Epithelial cell of esophagus (primary cell): ENCODE results near the gene ST6GALNAC2.
A peak's percentile ranks its signal among the peaks of the same experiment; 100 is the strongest.

Experiments used
- DNase-seq: peaks from one replicate; pipeline ENCODE4 v3.0.0; 2010; ENCODE audit warnings: low read depth
- H3K4me3 ChIP-seq: 2 replicates; pipeline ENCODE4 v1.5.1; 2011; ENCODE audit warnings: mild to moderate bottlenecking, low read length, control low read depth
- TF ChIP-seq, protein P1 (sequence below): IDR thresholded peaks from 2 replicates; pipeline ENCODE4 v1.5.1; 2011; ENCODE audit warnings: low read depth, mild to moderate bottlenecking, low read length, control low read depth, inconsistent platforms; ENCODE audit not compliant: insufficient read depth; ENCODE audit errors: missing control alignments

ST6GALNAC2 gene

DNA sequence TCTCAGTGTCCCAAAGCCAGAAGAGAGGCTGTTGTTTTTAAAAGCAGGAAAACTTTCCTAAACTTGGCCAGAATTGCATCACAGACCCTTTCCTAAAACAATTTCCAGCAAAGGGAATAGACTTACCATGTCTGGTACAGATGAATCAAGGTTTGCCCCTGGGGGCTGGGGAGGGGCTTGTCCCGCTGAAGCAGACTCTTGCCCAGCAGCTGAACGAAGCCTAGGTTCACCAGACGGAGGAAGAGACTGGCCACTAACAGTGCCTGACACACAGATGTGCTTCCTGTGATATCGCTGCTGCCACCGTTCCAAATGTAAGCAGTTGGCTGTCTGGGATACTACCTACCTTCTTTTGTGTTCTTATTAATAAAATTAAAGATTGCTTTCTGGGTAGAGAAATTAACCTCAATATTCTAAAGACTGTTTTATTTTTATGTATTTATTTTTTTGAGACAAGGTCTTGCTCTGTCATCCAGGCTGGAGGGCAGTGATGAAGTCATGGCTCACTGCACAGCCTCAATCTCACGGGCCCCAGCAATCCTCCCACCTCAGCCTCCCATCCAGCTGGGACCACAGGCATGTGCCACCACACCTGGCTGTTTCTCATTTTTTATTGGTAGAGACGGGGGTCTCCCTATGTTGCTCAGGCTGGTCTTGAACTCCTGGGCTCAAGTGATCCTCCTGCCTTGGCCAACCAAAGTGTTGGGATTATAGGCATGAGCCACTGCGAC lies 32.3 kb downstream of the ST6GALNAC2 start:
- TF ChIP-seq, protein P1, sequence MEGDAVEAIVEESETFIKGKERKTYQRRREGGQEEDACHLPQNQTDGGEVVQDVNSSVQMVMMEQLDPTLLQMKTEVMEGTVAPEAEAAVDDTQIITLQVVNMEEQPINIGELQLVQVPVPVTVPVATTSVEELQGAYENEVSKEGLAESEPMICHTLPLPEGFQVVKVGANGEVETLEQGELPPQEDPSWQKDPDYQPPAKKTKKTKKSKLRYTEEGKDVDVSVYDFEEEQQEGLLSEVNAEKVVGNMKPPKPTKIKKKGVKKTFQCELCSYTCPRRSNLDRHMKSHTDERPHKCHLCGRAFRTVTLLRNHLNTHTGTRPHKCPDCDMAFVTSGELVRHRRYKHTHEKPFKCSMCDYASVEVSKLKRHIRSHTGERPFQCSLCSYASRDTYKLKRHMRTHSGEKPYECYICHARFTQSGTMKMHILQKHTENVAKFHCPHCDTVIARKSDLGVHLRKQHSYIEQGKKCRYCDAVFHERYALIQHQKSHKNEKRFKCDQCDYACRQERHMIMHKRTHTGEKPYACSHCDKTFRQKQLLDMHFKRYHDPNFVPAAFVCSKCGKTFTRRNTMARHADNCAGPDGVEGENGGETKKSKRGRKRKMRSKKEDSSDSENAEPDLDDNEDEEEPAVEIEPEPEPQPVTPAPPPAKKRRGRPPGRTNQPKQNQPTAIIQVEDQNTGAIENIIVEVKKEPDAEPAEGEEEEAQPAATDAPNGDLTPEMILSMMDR: no peak
- H3K4me3 ChIP-seq: no peak overlapping the region
- DNase-seq: no peak

DNA sequence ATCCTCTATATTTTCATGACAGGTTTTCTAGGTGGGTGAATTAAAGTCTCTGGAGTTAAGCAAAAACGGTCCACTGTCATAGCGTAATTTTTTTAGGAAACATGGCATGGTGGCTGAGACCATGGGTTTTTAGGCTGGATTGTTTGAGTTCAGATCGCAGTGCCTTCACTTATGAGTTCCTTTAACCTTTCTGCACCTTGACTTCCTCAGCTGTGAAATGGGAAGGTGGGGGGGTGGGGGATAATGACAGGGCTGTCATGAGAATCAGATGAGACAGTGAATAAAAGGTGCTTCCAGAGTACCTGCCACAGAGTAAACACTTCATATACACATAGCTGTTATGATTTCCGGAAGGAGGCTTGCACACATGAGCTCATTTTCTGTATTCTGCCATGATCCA lies 34.0 kb downstream of the ST6GALNAC2 start:
- no peak overlapping the region for H3K4me3 ChIP-seq
- no peak for DNase-seq
- TF ChIP-seq, protein P1: no peak

DNA sequence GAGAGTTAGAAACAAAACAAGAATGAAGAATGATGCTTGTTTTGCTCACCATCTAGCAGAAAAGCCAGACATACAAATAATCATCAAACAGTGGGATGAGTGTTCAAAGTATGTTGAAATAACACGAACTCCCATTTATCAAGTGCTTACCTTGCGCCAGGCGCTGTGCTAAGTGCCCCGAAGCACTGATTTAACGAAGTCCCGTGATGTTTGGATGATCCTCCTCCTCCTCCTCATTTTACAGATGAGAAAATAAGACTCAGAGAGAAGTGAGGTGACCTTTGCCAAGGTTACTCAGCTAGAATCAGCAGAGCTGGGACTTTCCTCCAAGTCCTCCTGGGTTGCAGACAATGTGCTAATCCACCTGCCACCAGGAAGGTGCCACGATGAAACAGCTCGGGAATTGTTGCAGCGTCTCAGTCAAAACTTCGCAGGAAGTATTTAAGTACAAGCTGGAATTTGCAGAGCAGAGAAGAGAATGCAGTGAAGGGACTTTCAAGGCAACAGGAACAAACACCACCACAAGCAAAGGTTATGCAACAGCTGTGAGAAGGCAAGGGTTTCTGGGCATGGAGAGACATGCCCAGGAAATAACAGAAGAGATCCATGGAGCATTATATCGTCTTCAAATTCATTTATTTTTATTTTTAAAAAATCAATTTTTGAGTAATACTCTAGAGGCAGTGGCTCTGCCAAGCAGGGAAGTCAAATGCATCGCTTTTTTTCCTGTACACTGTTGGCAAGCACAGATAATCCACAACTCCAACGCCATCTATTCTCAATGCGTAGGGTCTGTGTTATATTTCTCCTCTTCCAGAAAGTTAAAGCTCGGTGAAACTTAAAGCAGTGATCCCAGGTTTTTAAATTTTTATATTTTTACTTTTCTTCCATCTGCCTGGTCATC lies 34.7 kb downstream of the ST6GALNAC2 start:
- TF ChIP-seq, protein P1: no peak
- peak overlapping the region; percentile 45 for H3K4me3 ChIP-seq
- peak; percentile 95 for DNase-seq

DNA sequence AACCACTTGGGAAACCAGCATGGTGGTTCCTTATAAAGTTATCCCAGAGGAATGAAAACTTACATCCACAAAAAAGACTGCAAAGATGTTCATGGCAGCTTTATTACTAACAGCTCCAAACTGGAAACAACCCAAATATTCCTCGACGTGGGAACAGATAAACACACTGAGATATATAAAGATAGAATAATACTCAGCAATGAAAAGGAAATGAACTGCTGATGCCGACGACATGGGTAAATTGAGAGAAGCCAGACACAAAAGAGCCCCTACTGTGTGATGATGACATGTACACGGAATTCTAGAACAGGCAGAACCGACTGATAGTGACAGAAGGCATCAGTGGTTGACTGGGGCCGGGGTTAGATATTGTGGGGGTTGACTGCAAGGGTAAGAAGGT lies 36.1 kb downstream of the ST6GALNAC2 start:
- no peak for DNase-seq
- H3K4me3 ChIP-seq: peak overlapping the region; percentile 45
- TF ChIP-seq, protein P1: no peak

DNA sequence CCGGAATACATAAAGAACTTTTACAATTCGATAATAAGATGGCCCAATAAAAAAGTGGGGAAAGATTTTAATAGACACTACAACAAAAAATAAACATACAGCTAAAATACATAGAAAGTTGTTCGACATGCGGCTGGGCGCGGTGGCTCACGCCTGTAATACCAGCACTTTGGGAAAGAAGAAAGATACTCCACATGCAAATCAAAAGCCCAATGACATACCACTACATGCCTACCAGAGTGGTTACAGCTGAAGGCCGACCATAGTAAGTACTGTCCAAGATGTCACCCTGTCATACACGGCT lies 36.5 kb downstream of the ST6GALNAC2 start:
- TF ChIP-seq, protein P1: no peak

DNA sequence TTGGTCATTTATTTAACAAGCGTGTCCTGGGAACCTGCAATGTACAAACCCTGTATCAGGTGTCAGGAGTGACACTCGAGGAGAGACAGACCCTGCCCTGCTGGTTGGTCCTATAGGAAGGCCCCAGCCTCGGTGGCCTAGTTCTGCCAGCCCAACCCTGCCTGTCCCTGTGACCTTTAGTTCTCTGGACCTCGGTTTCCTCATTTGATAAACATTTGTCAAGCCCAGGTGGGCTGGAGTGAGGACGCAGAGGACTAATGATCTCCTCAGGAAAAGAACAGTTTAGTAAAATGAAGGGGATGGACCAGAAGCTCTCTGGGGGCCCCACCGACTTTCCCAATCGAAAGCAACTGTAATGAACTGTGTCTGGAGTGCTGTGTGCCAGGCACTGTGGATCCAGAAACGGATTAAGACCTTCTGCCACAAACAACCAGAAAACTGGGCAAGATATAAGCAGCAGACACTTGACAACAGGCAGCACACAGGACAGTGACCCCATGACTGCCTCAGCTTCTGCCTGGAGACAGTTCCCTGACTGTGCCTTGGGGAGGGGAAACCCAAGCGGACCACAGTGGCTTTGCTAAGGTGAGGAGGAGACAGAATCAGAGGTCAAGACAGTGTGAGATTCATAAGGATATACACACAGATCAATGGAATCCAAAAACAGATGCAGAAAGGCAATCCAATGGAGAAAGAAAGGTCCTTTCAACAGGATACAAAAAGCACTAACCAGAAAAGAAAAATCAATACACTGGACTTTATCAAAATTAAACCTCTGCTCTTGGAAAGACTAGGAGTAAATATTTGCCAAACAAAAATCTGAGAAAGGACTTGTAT lies 37.1 kb downstream of the ST6GALNAC2 start:
- TF ChIP-seq, protein P1: no peak
- DNase-seq: no peak
- H3K4me3 ChIP-seq: peak overlapping the region; percentile 45

More for the DNA sequence above, 36.5 kb downstream of the ST6GALNAC2 start:
- H3K4me3 ChIP-seq: peak overlapping the region; percentile 45
- DNase-seq: no peak
